GM18951 (cell line): ENCODE measurements around the gene RAC3.

Source experiments
- POLR2A ChIP-seq: IDR thresholded peaks from 4 replicates; pipeline ENCODE4 v1.6.1; 2011; ENCODE audit warnings: mild to moderate bottlenecking; ENCODE audit not compliant: insufficient read length, insufficient read depth; ENCODE audit errors: extremely low read depth
- in situ Hi-C: fragments of 300-500 bp; cut with MboI; formaldehyde crosslinking; loops from one replicate; pipeline ENCODE4 v1.12.0; 2022; ENCODE audit warnings: low sequenced_read_pairs, mixed read lengths, inconsistent platforms; ENCODE audit not compliant: unreplicated experiment

The RAC3 gene

GRCh38 chr17:82031303-82031884 is at the start of gene RAC3:
TSS of gene RAC3 (plus strand) at chr17:82031678. CDS start at chr17:82031762, 84 bp downstream.
- TF ChIP-seq POLR2A: no peak
- in situ Hi-C loops: loop anchor here (25.0 kb wide), 1 partner anchor 131 kb away; no protein-coding TSS in a partner anchor

- in situ Hi-C loops: no loop called here
- TF ChIP-seq POLR2A: no peak
These were observed 48.4 kb upstream of the RAC3 start for GRCh38 chr17:81983011-81983638.

- in situ Hi-C loops: no loop called here
- no peak for TF ChIP-seq POLR2A
These were observed 47.7 kb upstream of the RAC3 start for GRCh38 chr17:81983639-81984373.

- TF ChIP-seq POLR2A: no peak
- in situ Hi-C loops: no loop called here
These were observed 46.6 kb upstream of the RAC3 start for GRCh38 chr17:81984773-81985410.

- no peak for TF ChIP-seq POLR2A
- in situ Hi-C loops: no loop called here
These were observed 44.9 kb upstream of the RAC3 start for GRCh38 chr17:81986606-81987005.

- in situ Hi-C loops: no loop called here
- no peak for TF ChIP-seq POLR2A
These were observed 44.2 kb upstream of the RAC3 start for GRCh38 chr17:81987161-81987770.

- in situ Hi-C loops: no loop called here
These were observed 40.4 kb upstream of the RAC3 start for GRCh38 chr17:81990836-81991683.

GRCh38 chr17:81991684-81992305 is 39.7 kb upstream of the RAC3 start:
- in situ Hi-C loops: no loop called here
- TF ChIP-seq POLR2A: no peak

More at GRCh38 chr17:81990836-81991683, 40.4 kb upstream of the RAC3 start:
- no peak for TF ChIP-seq POLR2A

GRCh38 chr17:81992306-81993102 is 39.0 kb upstream of the RAC3 start:
- no peak for TF ChIP-seq POLR2A
- in situ Hi-C loops: no loop called here

GRCh38 chr17:81993729-81994592 is 37.5 kb upstream of the RAC3 start:
- TF ChIP-seq POLR2A: no peak
- in situ Hi-C loops: no loop called here

GRCh38 chr17:81994593-81995462 is 36.6 kb upstream of the RAC3 start:
- in situ Hi-C loops: no loop called here
- TF ChIP-seq POLR2A: no peak
